HG03521 (cell line): ENCODE results near the gene WDR82.

ENCODE experiments used
- ATAC-seq: cut with Tn5 transposase; IDR thresholded peaks from one replicate; pipeline ENCODE4 v1.9.1; 2021; ENCODE audit warnings: mild to moderate bottlenecking, moderate library complexity; ENCODE audit not compliant: unreplicated experiment

The WDR82 gene

DNA sequence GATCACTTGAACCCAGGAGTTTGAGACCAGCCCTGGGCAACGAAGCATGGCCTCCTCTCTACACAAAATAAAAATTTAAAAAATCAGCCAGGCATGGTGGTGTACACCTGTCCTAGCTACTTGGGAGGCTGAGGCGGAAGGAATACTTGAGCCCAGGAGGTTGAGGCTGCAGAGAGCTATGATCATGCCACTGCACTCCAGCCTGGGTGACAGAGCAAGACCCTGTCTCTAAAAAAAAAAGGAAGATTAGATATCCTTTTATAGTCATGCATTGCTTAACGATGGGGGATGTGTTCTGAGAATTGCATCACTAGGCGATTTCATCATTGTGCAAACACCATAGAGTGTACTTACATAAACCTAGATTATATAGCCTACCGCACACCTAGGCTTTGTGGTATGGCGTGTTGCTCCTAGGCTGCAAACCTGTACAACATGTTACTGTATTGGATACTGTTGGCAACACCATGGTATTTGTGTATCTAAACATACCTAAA lies 67.9 kb downstream of the WDR82 start:
- no peak for ATAC-seq

DNA sequence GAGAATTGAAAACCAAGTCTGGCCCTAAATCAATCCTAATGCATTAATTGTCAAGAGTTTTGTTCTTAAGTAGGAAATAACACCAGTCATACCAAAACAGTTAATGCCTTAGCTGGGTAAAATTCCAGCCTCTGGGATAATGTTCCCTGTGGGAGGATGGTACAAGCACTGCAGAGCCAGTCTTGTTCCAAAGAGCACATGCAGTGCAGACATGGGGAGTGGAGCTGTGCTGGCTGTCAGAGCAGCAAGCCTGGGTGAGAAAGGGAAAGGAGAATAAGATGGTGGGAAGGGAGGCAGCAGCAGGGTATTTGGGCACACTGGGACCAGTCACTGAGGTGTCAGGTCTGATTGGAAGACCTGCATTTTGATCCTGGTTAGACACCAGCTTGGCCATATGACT lies 68.4 kb downstream of the WDR82 start:
- no peak for ATAC-seq

DNA sequence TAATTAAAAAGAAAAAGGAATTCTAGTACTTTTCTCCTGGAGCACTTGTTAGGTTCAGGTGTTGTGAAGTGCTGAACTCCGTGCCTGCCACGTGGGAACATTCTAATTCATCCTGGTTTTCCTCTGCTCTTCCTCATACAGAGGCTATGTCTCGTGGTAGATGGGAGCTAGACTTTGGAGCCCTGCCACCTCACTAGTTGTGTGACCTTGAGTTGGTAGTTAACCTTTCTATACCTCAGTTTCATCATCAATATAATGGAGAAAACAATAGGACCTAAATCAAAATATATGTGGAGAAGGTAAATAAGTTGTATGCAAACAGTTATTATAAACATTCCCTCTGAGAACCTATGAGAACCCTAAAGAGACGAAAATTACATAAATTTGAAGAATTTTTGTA lies 69.9 kb downstream of the WDR82 start:
- ATAC-seq = no peak

- no peak for ATAC-seq
Measured at GRCh38 chr3:52205727-52206372, 72.6 kb downstream of the WDR82 start.
